Measurements from ENCODE around the gene CD109. TPM values are rescaled to one million over a fixed set of nuclear protein-coding genes. Genes with fewer than 3 reads are reported as not detected.

The CD109 gene
- total and polyA plus RNA-seq, 10 of the 15 experiments (the other 5 are each of a cell fraction or from before 2014, with no cell fraction given) = 0.27 to 4.4 (median 2.1) TPM

GRCh38 chr6:73790574-73790973, 94.6 kb downstream of the CD109 start:
- H3K79me2 ChIP-seq (ENCODE audit: control insufficient read depth, insufficient read depth, low read length) = no peaks in the 10 kb centered on the region
- in situ Hi-C loops (cut with MboI) = no loop called here
- no peak overlapping the region for H3K4me2 ChIP-seq (ENCODE audit: control insufficient read depth, insufficient read depth)
- ATAC-seq (no peak), DNase-seq (ENCODE audit: low read depth, low spot score) (no peak), FAIRE-seq (no peak)
- H2AFZ ChIP-seq (ENCODE audit: control insufficient read depth, low read depth, low read length) = no peak overlapping the region
- ChIA-PET CTCF (interaction anchor here (0.9 kb wide), 1 partner anchor 57 kb away, joined by 5 read pairs; no protein-coding TSS in a partner anchor), SMC1A (ENCODE audit: uncharacterized antibody, unreplicated experiment) (interaction anchor here (1.7 kb wide), 1 partner anchor 53 kb away, joined by 5 read pairs; no protein-coding TSS in a partner anchor), POLR2A (no interaction called here), RAD21 (ENCODE audit: unreplicated experiment) (interaction anchor here (1.1 kb wide), 1 partner anchor 52 kb away, joined by 3 read pairs; no protein-coding TSS in a partner anchor)
- no peak overlapping the region for H3K4me3 ChIP-seq
- no peak overlapping the region for H3K9ac ChIP-seq (ENCODE audit: control insufficient read depth, insufficient read depth, low read length)
- TF ChIP-seq KAT2A (conservative IDR thresholded peaks at IDR 0.05; ENCODE audit: control insufficient read depth, low read depth, low read length) (no peak), KDM1A (IDR thresholded peaks at IDR 0.05; ENCODE audit: borderline replicate concordance) (no peak), BMI1 (IDR thresholded peaks at IDR 0.05; ENCODE audit: borderline replicate concordance) (no peak), FOS (IDR thresholded peaks at IDR 0.05; ENCODE audit: borderline replicate concordance, extremely low read depth, insufficient read length) (no peak), KLF5 (IDR thresholded peaks at IDR 0.05; ENCODE audit: partially characterized antibody) (no peak)
- TF ChIP-seq, protein P1, sequence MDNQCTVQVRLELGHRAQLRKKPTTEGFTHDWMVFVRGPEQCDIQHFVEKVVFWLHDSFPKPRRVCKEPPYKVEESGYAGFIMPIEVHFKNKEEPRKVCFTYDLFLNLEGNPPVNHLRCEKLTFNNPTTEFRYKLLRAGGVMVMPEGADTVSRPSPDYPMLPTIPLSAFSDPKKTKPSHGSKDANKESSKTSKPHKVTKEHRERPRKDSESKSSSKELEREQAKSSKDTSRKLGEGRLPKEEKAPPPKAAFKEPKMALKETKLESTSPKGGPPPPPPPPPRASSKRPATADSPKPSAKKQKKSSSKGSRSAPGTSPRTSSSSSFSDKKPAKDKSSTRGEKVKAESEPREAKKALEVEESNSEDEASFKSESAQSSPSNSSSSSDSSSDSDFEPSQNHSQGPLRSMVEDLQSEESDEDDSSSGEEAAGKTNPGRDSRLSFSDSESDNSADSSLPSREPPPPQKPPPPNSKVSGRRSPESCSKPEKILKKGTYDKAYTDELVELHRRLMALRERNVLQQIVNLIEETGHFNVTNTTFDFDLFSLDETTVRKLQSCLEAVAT (IDR thresholded peaks at IDR 0.05) = no peak
- intact Hi-C loops (cut with micrococcal nuclease; ENCODE audit: unreplicated experiment) = no loop called here
- H3K27ac ChIP-seq (ENCODE audit: control insufficient read depth, insufficient read depth) = no peak overlapping the region
- no peaks in the 10 kb centered on the region for H4K20me1 ChIP-seq (ENCODE audit: control insufficient read depth, insufficient read depth)
- H3K36me3 ChIP-seq (ENCODE audit: control insufficient read depth in 2 of 2, insufficient read depth in 2 of 2, low read length in 1 of 2) = no peaks in the 10 kb centered on the region
- H3K9me3 ChIP-seq (replicated peaks; ENCODE audit: control insufficient read depth, insufficient read depth, low read length) = no peaks in the 10 kb centered on the region
- H3K4me1 ChIP-seq (ENCODE audit: control insufficient read depth, insufficient read depth, low read length) = no peaks in the 10 kb centered on the region
- no TSS peak for BruUV-seq (replicated peaks)
- H3K27me3 ChIP-seq (replicated peaks in 1 of 2; ENCODE audit: control insufficient read depth in 2 of 2, insufficient read depth in 2 of 2, low read length in 1 of 2) = no peaks in the 10 kb centered on the region

DNA sequence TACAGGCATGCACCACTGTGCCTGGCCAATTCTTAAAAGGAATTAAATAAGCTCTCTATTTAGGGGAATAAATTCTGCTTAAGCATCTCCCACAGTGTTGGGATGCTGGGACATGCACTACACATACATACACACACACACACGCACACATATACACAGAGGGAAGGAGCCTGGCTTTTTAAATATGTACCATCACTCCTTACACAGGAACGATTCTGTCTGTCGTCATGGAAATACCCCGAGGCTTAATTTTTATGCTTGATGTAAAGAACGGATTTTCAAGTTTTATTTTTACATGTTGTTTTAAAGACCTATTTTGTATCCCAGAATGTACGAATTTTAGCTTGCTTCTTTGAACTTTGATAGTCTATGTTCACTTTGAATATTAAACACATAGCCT, 95.3 kb downstream of the CD109 start:
- no peak for FAIRE-seq

More for the DNA sequence above, 95.3 kb downstream of the CD109 start:
- ChIA-PET SMC1A (ENCODE audit: uncharacterized antibody, unreplicated experiment) (interaction anchor here (1.7 kb wide), 1 partner anchor 54 kb away, joined by 5 read pairs; no protein-coding TSS in a partner anchor), POLR2A (interaction anchor here (0.5 kb wide), 1 partner anchor 139 kb away, joined by 4 read pairs; no protein-coding TSS in a partner anchor), RAD21 (ENCODE audit: unreplicated experiment) (interaction anchor here (1.1 kb wide), 1 partner anchor 53 kb away, joined by 3 read pairs; no protein-coding TSS in a partner anchor), CTCF (interaction anchor here (0.9 to 1.0 kb wide), 2 partner anchors 58 kb away, joined by 3 to 5 read pairs; no protein-coding TSS in a partner anchor)
- H4K20me1 ChIP-seq (ENCODE audit: control insufficient read depth, insufficient read depth) = no peaks in the 10 kb centered on the region
- H3K27ac ChIP-seq (ENCODE audit: control insufficient read depth, insufficient read depth) = no peak overlapping the region
- no peaks in the 10 kb centered on the region for H3K4me1 ChIP-seq (ENCODE audit: control insufficient read depth, insufficient read depth, low read length)
- H3K9ac ChIP-seq (ENCODE audit: control insufficient read depth, insufficient read depth, low read length) = no peak overlapping the region
- no peaks in the 10 kb centered on the region for H3K36me3 ChIP-seq (ENCODE audit: control insufficient read depth in 2 of 2, insufficient read depth in 2 of 2, low read length in 1 of 2)
- no peak overlapping the region for H3K4me2 ChIP-seq (ENCODE audit: control insufficient read depth, insufficient read depth)
- no peak for ATAC-seq
- H3K79me2 ChIP-seq (ENCODE audit: control insufficient read depth, insufficient read depth, low read length) = no peaks in the 10 kb centered on the region
- H2AFZ ChIP-seq (ENCODE audit: control insufficient read depth, low read depth, low read length) = no peak overlapping the region
- H3K27me3 ChIP-seq (replicated peaks in 1 of 2; ENCODE audit: control insufficient read depth in 2 of 2, insufficient read depth in 2 of 2, low read length in 1 of 2) = no peaks in the 10 kb centered on the region
- H3K4me3 ChIP-seq = no peak overlapping the region
- TF ChIP-seq MTA3 (IDR thresholded peaks at IDR 0.05; ENCODE audit: borderline replicate concordance, low read length) (no peak), SMC3 (IDR thresholded peaks at IDR 0.05; ENCODE audit: borderline replicate concordance, low read length) (no peak), NR2C2 (IDR thresholded peaks at IDR 0.05; ENCODE audit: borderline replicate concordance, control insufficient read depth, insufficient read length, low read depth) (no peak), EP300 (IDR thresholded peaks at IDR 0.05; ENCODE audit: borderline replicate concordance in 1 of 2, control insufficient read depth in 1 of 2, low read depth in 2 of 2, low read length in 2 of 2) (no peak)
- intact Hi-C loops (cut with micrococcal nuclease; ENCODE audit: unreplicated experiment) = no loop called here
- no TSS peak for BruUV-seq (replicated peaks)
- no peak for DNase-seq (ENCODE audit: low read depth, low spot score)
- in situ Hi-C loops (cut with MboI) = no loop called here
- no peaks in the 10 kb centered on the region for H3K9me3 ChIP-seq (replicated peaks; ENCODE audit: control insufficient read depth, insufficient read depth, low read length)
- 21% methylated on average over 6 of the region's 6 CpGs for WGBS (ENCODE audit: insufficient coverage, insufficient replicate concordance, low lambda C conversion rate, missing lambda C conversion rate)
